GM12874 (cell line): ENCODE data around the gene BBS12.

Experiments used
- CTCF ChIP-seq: IDR thresholded peaks from 2 replicates; pipeline ENCODE4 v1.5.1; 2011; ENCODE audit warnings: low read depth, mild to moderate bottlenecking, control low read depth, low read length, moderate library complexity; ENCODE audit not compliant: insufficient read depth

The BBS12 gene

GRCh38 chr4:122785099-122785498 lies 52.6 kb downstream of the BBS12 start:
- no peak for TF ChIP-seq CTCF

GRCh38 chr4:122787940-122788339 lies 55.4 kb downstream of the BBS12 start:
- no peak for TF ChIP-seq CTCF

GRCh38 chr4:122788935-122789334 lies 56.4 kb downstream of the BBS12 start:
- TF ChIP-seq CTCF, result no peak

- no peak for TF ChIP-seq CTCF
Observed at GRCh38 chr4:122793811-122794210, 61.3 kb downstream of the BBS12 start.
